ENCODE measurements around the gene KLHL36. TPM values are rescaled to one million over a fixed set of nuclear protein-coding genes. Genes with fewer than 3 reads are reported as not detected.

Gene KLHL36
- total RNA-seq, 2 experiments from 2014 or later: 41.0 to 44.0 TPM

DNA sequence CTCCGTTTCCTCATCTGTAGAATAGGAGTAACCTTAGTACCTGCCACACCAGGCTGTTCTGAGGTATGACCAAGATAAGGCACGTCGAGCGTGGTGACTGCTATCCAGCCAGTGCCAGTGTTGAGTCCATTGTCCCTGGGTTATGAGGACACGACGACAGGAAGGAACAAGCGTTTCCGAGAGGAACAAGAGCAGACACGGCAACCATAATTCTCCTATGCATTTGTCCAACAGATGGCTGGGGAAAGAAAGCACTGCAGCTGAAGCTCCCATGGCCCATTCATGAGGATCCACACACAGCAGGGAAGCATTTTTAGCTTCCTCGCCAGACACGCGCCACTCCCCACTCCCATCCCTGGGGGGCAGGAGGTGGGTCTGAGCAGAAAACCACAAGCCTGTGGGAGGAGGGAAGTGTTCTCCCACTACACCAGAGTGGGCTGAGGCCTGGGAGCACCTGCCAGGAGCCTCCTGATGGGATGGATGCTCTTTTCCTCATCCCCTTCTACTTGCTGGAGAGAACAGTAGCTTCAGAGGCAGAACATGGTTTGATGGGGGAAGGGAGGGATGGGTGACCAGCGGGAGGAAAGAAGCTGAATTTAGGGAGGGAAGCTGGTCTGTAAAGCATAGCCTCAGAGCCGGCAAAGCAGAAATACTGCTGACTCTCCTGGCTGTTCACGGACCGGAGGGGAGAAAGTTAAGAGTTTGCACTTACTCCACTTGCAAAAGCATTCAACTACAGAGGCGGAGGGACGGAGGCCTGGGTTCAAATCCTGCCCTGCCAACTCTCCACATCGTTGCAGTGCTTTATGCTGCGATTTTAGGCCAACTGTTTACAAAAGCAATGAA is 33.1 kb upstream of the KLHL36 start:
- peaks cover 55% of the 10 kb centered on the region for H3K4me1 Mint-ChIP-seq (ENCODE audit: low read depth)
- ChIA-PET POLR2A (interaction anchor here (1.5 to 9.5 kb wide), 7 partner anchors 14 to 102 kb away, joined by 3 to 94 read pairs (median 7); partner anchors contain the start of gene KLHL36), CTCF (interaction anchor here (1.8 to 4.4 kb wide), 4 partner anchors 15 to 104 kb away, joined by 7 to 24 read pairs (median 9); no protein-coding TSS in a partner anchor)
- peaks cover 67% of the 10 kb centered on the region for H3K36me3 Mint-ChIP-seq (ENCODE audit: low read depth)
- ATAC-seq: no peak
- peaks cover 9% of the 10 kb centered on the region for H3K9me3 Mint-ChIP-seq
- H3K27me3 Mint-ChIP-seq: no peaks in the 10 kb centered on the region
- peak overlapping the region; percentile 97 for H3K4me3 Mint-ChIP-seq
- intact Hi-C loops (cut with micrococcal nuclease): loop anchor here (1.0 to 5.0 kb wide), 3 partner anchors 9 to 63 kb away; no protein-coding TSS in a partner anchor
- H3K27ac Mint-ChIP-seq: peak overlapping the region; percentile 75
- TF ChIP-seq, protein P1, sequence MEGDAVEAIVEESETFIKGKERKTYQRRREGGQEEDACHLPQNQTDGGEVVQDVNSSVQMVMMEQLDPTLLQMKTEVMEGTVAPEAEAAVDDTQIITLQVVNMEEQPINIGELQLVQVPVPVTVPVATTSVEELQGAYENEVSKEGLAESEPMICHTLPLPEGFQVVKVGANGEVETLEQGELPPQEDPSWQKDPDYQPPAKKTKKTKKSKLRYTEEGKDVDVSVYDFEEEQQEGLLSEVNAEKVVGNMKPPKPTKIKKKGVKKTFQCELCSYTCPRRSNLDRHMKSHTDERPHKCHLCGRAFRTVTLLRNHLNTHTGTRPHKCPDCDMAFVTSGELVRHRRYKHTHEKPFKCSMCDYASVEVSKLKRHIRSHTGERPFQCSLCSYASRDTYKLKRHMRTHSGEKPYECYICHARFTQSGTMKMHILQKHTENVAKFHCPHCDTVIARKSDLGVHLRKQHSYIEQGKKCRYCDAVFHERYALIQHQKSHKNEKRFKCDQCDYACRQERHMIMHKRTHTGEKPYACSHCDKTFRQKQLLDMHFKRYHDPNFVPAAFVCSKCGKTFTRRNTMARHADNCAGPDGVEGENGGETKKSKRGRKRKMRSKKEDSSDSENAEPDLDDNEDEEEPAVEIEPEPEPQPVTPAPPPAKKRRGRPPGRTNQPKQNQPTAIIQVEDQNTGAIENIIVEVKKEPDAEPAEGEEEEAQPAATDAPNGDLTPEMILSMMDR (IDR thresholded peaks at IDR 0.05): no peak
- DNase-seq: no peak

- peaks cover 41% of the 10 kb centered on the region for H3K4me1 Mint-ChIP-seq (ENCODE audit: low read depth)
- H3K9me3 Mint-ChIP-seq: no peaks in the 10 kb centered on the region
- CTCF ChIA-PET: interaction anchor here (0.6 to 4.4 kb wide), 8 partner anchors 15 to 141 kb away, joined by 3 to 24 read pairs (median 4); no protein-coding TSS in a partner anchor
- peak overlapping the region; percentile 86 for H3K27ac Mint-ChIP-seq
- DNase-seq (peak; percentile 40), ATAC-seq (no peak)
- POLR2A ChIA-PET: interaction anchor here (1.0 to 9.5 kb wide), 8 partner anchors 9 to 109 kb away, joined by 3 to 94 read pairs (median 12); partner anchors contain the start of gene KLHL36
- intact Hi-C loops (cut with micrococcal nuclease): loop anchor here (5.0 kb wide), 1 partner anchor 64 kb away; no protein-coding TSS in a partner anchor
- peak overlapping the region; percentile 97 for H3K4me3 Mint-ChIP-seq
- H3K27me3 Mint-ChIP-seq: no peaks in the 10 kb centered on the region
- H3K36me3 Mint-ChIP-seq (ENCODE audit: low read depth): peaks cover 54% of the 10 kb centered on the region
- TF ChIP-seq, protein P1 (IDR thresholded peaks at IDR 0.05): no peak
Measured at GRCh38 chr16:84616515-84616914, 31.8 kb upstream of the KLHL36 start.

GRCh38 chr16:84617041-84617790 is 31.1 kb upstream of the KLHL36 start:
- Mint-ChIP-seq H3K36me3 (ENCODE audit: low read depth) (peaks cover 47% of the 10 kb centered on the region), H3K4me1 (ENCODE audit: low read depth) (peaks cover 38% of the 10 kb centered on the region), H3K27me3 (no peaks in the 10 kb centered on the region), H3K4me3 (peak overlapping the region; percentile 97), H3K9me3 (no peaks in the 10 kb centered on the region), H3K27ac (peak overlapping the region; percentile 86)
- peak; percentile 70 for DNase-seq
- peak; percentile 44 for ATAC-seq
- TF ChIP-seq, protein P1 (IDR thresholded peaks at IDR 0.05): no peak
- CTCF ChIA-PET: interaction anchor here (1.3 to 4.4 kb wide), 6 partner anchors 16 to 111 kb away, joined by 3 to 24 read pairs (median 6); no protein-coding TSS in a partner anchor
- POLR2A ChIA-PET: interaction anchor here (0.7 to 9.5 kb wide), 10 partner anchors 9 to 110 kb away, joined by 3 to 94 read pairs (median 6); no protein-coding TSS in a partner anchor
- intact Hi-C loops (cut with micrococcal nuclease): loop anchor here (5.0 kb wide), 1 partner anchor 65 kb away; no protein-coding TSS in a partner anchor

DNA sequence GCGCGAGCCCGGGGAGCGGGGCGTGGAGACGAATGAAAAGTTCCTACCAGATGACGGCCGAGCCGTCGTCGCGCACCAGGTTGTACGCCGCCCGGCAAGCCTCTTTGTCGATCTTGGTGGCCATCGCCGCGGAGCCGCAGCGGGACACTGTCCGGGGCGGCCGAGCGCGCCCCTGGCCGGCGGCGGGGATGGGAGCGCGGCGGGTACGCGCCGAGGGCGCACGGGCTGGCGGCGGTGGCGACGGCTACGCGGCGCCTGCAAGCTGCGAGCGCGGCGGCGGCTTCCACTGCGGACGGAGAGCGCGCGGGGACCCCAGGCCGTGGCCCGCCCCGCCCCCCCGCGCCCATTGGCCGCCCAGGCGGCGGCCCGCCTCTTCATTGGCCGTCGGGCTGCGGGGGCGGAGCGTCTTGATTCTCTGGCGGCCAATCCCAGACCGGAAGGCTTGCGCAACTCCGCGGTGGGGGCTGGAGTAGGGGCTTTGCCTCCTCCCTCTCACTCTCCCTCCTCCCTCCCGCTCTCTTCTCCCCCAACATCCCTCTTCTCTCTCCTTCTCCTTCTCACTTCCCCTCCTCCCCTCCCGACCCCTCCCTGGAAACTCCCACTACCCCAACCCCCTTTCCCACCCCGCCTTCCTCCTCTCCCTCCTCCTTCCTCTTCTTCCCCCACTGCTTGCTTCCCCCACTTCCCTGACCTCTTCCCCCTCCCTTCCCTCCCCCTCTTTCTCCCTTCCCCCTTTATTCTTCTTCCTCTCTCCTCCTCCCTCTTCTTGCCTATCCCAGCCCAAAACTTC is 30.3 kb upstream of the KLHL36 start, which contains the start of gene COTL1:
TSS of gene COTL1 (minus strand) at position 288 of the 790 bp plus-strand sequence. CDS start at position 124, 164 bp downstream.
- CTCF ChIA-PET: interaction anchor here (0.9 to 1.7 kb wide), 3 partner anchors 107 to 110 kb away, joined by 4 to 5 read pairs (median 4); no protein-coding TSS in a partner anchor
- peak; percentile 99 for DNase-seq
- ATAC-seq: peak; percentile 82
- Mint-ChIP-seq H3K9me3 (no peaks in the 10 kb centered on the region), H3K27ac (peak within 1 kb of the TSS; percentile 86), H3K36me3 (ENCODE audit: low read depth) (peaks cover 43% of the 10 kb centered on the region), H3K4me1 (ENCODE audit: low read depth) (peaks cover 36% of the 10 kb centered on the region), H3K27me3 (no peaks in the 10 kb centered on the region), H3K4me3 (peak within 1 kb of the TSS; percentile 97)
- POLR2A ChIA-PET: interaction anchor here (0.6 to 9.5 kb wide), 8 partner anchors 9 to 110 kb away, joined by 3 to 94 read pairs (median 3); no protein-coding TSS in a partner anchor
- TF ChIP-seq, protein P1 (IDR thresholded peaks at IDR 0.05): no peak
- intact Hi-C loops (cut with micrococcal nuclease): loop anchor here (5.0 kb wide), 1 partner anchor 66 kb away; no protein-coding TSS in a partner anchor
